Epithelial cell of proximal tubule (primary cell): ENCODE results near the gene SH2D6. TPM values are rescaled to one million over a fixed set of nuclear protein-coding genes. Genes with fewer than 3 reads are reported as not detected.
"Not testable (repeated sequence)": the region's sequence is repeated elsewhere in the genome, so short reads cannot be mapped to it uniquely, and the experiment has no call there.

Source experiments
- DNase-seq: peaks from one replicate; pipeline ENCODE4 v3.0.0-alpha.2; 2011; ENCODE audit warnings: low read depth
- H3K4me3 ChIP-seq: 2 replicates; pipeline ENCODE4 v1.5.1; 2011; ENCODE audit warnings: low read depth, mild to moderate bottlenecking, low read length
- CTCF ChIP-seq: conservative IDR thresholded peaks from 2 replicates; pipeline ENCODE4 v1.5.1; 2012; ENCODE audit warnings: low read depth, mild to moderate bottlenecking, low read length
- total RNA-seq: library from RNA; depleted of rRNA; stranded (reverse); fragments of >200 nt; gene quantifications from 2 replicates; pipeline ENCODE4 v1.2.3, GENCODE V29; 2015

Gene SH2D6
- total RNA-seq, 1 donor from 2014 or later = not detected

GRCh38 chr2:85472261-85472660 is 53.7 kb downstream of the SH2D6 start:
- no peak for TF ChIP-seq CTCF
- H3K4me3 ChIP-seq = no peak overlapping the region
- DNase-seq = no peak

- no peak for DNase-seq
- no peak for TF ChIP-seq CTCF
- H3K4me3 ChIP-seq = no peak overlapping the region
Observed at GRCh38 chr2:85475799-85476490, 57.4 kb downstream of the SH2D6 start.

GRCh38 chr2:85476624-85477023 is 58.1 kb downstream of the SH2D6 start:
- TF ChIP-seq CTCF = no peak
- no peak for DNase-seq
- no peak overlapping the region for H3K4me3 ChIP-seq

GRCh38 chr2:85477884-85478283 is 59.4 kb downstream of the SH2D6 start:
- no peak for TF ChIP-seq CTCF
- no peak overlapping the region for H3K4me3 ChIP-seq
- no peak for DNase-seq

- no peak for DNase-seq
- TF ChIP-seq CTCF = no peak
- H3K4me3 ChIP-seq = no peak overlapping the region
Observed at GRCh38 chr2:85481818-85482777, 63.6 kb downstream of the SH2D6 start.

- not testable (repeated sequence) for H3K4me3 ChIP-seq, DNase-seq
Observed at GRCh38 chr2:85484615-85485014, 66.1 kb downstream of the SH2D6 start.

GRCh38 chr2:85485815-85486214 is 67.3 kb downstream of the SH2D6 start:
- no peak for TF ChIP-seq CTCF
- no peak for DNase-seq
- no peak overlapping the region for H3K4me3 ChIP-seq
